Caki2 (cell line): Measurements from ENCODE around the gene TRIM37. TPM values are rescaled to one million over a fixed set of nuclear protein-coding genes. Genes with fewer than 3 reads are reported as not detected.
"Not testable (repeated sequence)": the region's sequence is repeated elsewhere in the genome, so short reads cannot be mapped to it uniquely, and the experiment has no call there.

Source experiments
- DNase-seq: peaks from one replicate; pipeline ENCODE4 v3.0.0-alpha.2; 2015; ENCODE audit warnings: low read depth
- in situ Hi-C: cut with HindIII; loops from 2 replicates; pipeline ENCODE4 v1.10.0; 2016; ENCODE audit warnings: low sequenced_read_pairs, low pct_unique_long_range_greater_than_20kb, mixed read lengths
- total RNA-seq: library from RNA; depleted of rRNA; stranded (reverse); fragments of >200 nt; shearing (Covaris generic); gene quantifications from 2 replicates; pipeline ENCODE4 v1.2.3, GENCODE V29; 2014; ENCODE audit warnings: low replicate concordance

The TRIM37 gene
- total RNA-seq, 1 experiment from 2014 or later = 17.9 TPM

DNA sequence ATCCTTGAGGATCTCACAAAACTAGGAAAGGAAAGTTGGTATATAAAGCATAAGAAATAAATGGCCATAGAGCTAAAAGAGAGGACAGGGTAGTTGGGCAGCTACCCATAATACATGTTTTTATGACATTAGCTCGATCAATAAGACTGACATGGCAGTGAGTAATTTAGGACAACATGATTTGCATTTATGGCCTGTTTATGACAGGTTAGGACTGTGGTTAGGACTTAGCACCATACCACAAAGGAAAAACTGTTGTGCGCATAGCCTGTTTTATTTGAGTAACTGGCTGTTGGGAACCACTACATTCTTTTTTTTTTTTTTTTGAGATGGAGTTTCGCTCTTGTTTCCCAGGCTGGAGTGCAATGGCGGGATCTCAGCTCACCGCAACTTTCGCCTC lies 18.0 kb upstream of the TRIM37 start:
- in situ Hi-C loops = no loop called here
- no peak for DNase-seq

DNA sequence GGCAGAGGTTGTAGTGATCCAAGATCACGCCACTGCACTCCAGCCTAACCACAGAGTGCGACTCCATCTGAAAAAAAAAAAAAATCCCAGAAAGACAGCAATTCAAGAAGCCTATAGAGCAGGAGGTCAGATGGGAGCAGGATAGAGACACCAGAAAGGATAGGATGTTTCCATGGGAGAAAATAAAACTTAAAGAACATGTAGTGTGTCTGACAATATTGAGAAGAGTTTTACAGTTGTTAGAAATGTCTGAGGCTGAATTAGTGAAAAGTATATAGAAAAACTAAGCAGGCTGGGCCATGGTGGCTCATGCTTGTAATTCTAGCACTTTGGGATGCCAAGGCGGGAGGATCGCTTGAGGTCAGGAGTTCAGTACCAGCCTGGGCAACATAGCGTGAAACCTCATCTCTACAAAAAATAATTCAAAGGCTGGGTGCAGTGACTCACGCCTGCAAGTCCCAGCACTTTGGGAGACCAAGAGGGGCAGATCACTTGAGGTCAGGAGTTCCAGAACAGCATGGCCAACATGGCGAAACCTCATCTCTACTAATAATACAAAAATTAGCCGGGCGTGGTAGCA lies 15.3 kb upstream of the TRIM37 start:
- peak; percentile 89 for DNase-seq
- in situ Hi-C loops = no loop called here

DNA sequence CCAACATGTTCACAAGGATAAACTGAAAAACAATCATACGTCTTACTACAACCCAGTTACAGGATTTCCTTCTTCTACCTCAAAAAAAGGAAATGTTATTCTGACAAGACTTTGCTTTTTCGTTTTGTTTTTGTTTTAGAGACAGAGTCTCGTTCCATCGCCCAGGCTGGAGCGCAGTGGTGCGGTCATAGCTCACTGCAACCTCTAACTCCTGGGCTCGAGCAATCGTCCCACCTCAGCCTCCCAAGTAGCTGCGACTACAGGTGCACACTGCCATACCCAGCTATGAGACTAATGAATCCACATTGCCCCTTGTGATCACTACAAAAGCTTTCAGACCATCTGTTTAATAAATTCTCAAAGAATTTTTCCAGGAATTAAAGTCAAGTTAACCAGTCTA lies 8.8 kb upstream of the TRIM37 start:
- in situ Hi-C loops = no loop called here
- DNase-seq = no peak

DNA sequence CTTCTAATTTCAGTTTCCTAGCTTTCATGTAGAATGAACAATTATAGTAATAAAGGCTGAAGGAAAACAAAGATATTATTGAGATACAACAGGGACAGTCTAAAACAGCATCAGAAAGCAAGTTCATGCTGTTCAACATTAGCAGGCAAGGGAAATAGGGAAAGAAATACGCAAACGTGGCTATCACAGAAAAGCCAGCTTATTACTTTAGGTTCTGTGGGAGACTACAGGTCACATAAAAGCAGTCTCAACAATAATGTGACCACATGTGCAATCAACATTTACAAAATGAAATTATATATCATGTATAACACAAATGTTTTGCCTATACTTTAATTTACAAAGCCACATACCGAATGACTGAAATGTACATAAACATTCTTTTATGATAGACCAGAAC lies 4.9 kb upstream of the TRIM37 start:
- in situ Hi-C loops = no loop called here
- no peak for DNase-seq

DNA sequence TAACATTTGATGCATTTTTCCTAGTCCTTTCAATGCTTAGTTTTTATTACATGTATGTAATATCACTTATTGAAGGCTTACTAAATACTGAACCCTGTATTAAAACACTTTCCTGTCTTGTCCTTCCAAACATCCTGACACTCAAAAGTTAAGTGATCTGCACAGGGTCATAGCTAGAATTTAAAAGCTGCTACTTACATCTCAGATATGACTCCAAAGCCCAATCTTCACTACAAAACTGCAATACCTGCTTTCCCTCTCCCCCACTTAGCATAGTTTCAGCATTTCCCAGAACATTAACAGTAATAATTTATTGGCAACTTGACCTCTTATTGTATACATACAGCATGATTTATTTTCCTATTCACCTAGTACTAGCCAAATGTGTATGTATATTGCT lies 4.3 kb upstream of the TRIM37 start:
- no peak for DNase-seq
- in situ Hi-C loops = no loop called here

DNA sequence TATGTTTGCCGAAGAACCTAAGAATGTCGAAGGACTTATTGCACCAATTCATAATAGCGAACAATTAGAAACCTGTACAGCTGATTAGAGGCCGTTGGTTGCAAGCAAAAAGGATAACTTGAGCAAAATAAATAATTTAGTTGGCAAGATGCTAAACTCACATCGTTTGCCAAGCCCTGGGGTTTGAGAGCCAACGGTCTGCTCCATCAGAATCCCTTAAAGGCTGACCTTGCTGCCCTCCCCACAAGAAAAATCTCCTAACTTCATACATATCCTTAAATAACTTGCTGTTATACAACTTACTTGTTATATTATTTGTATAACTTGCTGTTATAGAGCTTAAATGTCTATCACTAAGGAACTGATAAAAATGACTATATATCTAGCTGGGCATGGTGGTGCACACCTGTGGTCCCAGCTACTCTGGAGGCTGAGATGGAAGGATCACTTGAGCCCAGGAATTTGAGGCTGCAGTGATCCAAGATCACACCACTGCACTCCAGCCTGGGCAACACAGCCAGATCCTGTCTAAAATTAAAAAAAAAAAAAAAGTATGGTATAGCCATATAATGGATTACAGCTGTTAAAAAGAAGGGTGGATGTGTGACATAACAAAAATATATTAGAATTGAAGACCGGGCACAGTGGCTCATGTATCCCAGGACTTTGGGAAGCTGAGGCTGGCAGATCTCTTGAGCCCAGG lies 1.9 kb upstream of the TRIM37 start:
- in situ Hi-C loops = no loop called here
- DNase-seq = no peak

DNA sequence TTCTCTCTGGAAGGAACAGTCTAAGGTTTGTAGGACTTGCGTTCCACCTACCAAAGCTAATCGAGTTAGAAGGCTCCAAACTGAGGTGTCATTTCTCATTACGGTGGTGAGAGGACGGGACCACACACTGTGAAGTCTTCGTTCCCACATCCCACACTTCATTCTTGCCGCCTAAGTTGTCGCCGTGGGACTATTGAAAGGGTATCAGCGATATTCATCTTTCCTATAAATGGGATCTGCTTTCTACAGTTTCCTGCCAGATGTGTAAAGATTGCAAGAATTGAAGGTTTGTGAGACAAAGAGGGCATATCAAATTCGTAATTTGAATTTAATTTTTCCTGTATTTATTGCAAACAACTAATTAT lies 608 bp upstream of the TRIM37 start:
- DNase-seq = no peak
- in situ Hi-C loops = no loop called here

DNA sequence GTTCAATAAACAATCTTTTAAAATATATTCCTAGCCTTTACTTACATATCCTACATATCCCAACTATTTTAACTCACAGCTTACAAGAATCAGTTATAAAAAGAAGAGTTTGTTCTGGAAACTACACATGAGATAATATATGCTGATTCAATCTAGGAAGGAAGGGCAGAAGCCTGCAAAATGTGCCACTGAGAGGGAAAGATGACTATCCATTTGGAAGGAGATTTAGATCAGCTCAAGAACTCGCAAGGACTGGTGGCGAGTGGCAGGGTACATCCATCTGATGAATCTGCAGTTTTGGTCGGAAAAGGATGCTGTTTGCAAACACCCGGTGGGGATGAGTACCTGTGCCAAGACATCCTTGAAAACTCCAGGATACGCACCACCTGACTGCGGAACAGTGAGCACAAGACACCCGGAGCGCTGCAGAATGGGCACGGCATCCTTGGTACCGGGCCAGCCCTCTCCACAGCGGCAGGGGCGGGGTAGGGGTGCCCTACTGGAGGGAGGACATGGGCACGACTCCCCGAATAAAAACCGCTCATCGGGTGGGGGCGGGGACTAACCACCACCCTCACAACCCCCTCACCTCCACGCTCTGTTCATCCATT lies 723 bp downstream of the TRIM37 start:
- DNase-seq = no peak
- in situ Hi-C loops = no loop called here

DNA sequence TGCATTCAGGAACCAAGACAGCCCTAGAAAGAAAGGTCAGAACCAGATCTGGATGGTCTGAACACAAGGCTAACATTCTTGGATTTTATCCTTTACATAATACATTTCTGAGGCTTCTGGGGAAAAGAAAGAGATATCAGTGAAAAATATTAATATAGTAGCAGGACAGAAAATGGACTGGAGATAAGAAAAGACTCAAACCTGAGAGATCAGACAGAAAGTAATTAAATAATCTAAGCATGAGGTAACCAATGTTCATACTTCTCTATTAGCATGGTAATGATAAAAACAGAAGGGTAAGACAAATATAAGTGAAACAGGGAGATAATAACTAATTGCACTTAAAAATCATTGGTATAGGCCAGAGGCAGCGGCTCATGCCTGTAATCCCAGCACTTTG lies 5.5 kb downstream of the TRIM37 start:
- no peak for DNase-seq
- in situ Hi-C loops = no loop called here

DNA sequence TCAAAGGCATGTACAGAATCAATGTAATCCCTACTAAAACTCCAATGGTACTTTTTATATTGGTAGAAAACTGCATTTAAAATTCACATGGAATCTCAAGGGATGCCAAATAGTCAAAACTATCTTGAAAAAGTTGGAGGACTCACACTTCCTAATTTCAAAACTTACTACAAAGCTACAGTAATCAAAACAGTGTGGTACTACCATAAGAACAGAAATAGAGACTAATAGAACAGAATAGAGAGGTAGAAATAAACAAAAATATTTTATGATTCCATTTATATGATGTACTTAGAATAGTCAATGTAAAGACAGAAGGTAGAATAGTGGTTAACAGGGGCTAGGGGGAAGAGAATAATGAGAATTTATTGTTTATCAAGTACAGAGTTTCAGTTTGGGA lies 8.8 kb downstream of the TRIM37 start:
- no peak for DNase-seq
- in situ Hi-C loops = no loop called here

DNA sequence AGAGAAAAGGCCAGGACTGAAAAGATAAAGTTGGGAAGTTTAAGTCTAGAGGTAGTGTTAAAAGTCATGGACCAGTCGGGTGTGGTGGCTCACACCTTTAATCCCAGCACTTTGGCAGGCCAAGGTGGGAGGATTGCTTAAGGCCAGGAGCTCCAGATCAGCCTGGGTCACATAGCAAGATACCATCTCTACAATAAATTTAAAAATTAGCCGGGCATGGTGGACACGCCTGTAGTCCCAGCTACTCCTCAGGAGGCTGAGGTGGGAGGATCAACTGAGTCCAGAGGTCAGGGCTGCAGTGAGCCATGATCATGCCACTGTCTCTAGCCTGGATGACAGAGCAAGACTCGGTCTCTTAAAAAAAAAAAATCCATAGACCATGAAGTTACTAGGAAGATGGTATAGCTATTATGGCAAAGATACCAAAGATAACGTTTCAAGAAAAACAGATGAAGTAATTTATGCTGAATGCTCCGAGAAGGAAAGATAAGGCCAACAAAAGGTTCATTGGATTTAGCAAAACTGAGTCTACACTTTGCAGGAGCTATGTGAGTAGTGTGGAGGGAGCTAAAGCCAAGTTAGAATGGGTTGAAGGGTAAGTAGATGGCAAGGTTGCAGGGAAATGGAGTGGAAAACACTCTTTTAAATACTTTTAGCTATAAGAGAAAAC lies 11.7 kb downstream of the TRIM37 start:
- peak; percentile 98 for DNase-seq
- in situ Hi-C loops = no loop called here

DNA sequence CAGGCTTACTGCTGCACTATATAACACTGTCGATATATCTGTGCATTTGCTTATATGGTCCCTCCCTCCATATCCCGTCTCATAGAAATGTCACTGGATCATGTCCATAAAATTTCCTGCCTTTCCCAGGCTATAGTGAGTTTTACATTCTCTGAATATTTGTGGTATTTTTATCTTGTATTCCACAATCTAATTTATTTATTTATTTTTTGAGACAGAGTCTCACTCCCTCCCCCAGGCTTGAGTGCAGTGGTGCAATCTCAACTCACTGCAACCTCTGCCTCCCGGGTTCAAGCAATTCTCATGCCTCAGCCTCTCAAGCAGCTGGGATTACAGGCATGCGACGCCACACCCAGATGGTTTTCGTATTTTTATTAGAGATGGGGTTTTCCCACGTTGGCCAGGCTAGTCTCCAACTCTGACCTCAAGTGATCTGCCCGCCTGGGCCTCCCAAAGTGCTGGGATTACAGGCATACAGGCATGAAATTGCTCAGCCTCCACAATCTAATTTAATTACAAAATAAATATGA lies 12.9 kb downstream of the TRIM37 start:
- in situ Hi-C loops = no loop called here
- DNase-seq = peak; percentile 98

DNA sequence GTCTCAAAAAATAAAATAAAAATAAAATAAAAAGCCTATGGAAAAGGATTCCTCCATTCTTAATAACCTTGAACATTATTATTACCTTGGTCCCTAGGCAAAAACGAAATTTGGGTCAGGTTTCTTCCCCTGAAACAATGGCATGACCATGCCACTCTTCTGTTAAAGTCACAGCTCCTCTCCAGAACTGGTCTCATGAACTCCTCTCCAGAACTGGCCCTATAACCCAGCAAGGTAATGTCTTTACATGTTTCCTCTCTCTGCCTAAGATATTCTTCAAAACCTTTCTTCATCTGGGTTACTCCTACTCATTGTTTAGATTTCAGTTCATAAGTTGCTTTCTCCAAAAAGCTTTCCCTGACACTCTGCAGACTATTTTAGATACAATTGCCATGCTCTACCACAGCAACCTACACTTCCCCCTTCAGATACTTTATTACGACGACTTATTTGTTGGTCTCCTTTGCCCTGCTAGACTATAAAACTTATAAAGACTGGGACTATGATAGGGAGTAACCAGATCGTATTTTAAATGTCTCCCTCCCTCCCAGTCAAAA lies 13.5 kb downstream of the TRIM37 start:
- in situ Hi-C loops = no loop called here
- DNase-seq = no peak

DNA sequence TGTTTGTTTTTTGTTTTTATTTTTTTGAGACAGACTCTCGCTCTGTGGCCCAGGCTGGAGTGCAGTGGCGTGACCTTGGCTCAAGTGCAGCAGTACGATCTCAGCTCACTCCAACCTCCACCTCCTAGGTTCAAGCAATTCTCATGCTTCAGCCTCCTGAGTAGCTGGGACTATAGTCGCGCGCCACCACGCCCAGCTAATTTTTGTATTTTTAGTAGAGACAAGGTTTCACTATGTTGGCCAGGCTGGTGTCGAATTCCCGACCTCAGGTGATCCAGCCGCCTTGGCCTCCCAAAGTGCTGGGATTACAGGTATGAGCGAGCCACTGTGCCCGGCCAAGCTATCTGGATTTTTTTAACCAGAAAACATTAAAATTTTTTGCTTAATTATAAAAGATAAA lies 16.1 kb downstream of the TRIM37 start:
- in situ Hi-C loops, DNase-seq: not testable (repeated sequence)

DNA sequence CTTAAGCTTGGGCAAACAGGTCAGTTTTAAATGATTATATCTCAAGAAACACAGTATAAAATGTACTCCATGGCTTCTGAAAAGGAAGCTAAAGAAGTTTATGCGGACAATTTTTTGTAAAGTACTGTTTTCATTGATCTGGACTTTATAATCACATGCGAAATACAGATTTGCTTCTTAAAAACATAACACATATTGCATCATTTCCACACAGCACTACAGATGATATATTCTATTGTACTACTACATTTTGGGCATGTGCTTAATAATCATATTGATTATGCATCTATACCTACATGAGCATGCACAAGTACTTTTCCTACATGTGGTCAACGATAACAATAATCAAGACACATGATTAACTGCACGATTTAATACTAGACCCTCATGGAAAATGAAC lies 22.5 kb downstream of the TRIM37 start:
- DNase-seq = no peak

DNA sequence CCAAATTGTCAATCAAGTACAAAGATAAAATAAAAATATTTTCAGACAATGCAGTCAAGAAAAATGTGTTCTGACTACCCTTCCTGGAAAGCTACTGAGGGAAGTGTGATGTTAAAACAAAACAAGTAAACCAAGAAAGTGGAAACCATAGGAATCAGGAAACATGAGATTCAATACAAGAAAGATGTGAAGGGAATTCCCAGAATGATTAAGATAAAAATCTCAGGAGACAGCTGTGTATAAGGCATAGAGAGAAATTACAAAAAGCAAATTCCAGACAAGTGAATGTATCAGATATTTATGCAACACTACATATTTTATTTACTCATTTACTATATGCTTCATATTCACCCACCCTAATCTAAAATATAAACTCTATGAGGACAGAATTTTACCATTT lies 32.2 kb downstream of the TRIM37 start:
- in situ Hi-C loops = no loop called here
- DNase-seq = peak; percentile 25

More for the DNA sequence above, 22.5 kb downstream of the TRIM37 start:
- in situ Hi-C loops = no loop called here

DNA sequence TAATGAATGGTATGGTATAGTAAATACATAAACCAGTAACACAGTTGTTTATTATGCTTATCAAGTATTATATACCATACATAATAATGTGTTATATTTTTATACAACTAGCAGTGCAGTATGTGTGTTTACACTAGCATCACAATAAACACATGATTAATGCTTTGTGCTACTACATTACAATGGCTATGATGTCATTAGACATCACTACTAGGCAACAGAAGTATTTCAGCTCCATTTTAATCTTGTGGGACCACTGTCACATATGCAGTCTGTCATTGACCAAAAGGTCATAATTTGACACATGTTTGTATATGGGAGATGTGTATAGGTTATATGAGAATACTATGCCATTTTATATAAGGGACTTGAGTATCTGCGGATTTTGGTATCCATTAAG lies 32.7 kb downstream of the TRIM37 start:
- DNase-seq = no peak
- in situ Hi-C loops = no loop called here

DNA sequence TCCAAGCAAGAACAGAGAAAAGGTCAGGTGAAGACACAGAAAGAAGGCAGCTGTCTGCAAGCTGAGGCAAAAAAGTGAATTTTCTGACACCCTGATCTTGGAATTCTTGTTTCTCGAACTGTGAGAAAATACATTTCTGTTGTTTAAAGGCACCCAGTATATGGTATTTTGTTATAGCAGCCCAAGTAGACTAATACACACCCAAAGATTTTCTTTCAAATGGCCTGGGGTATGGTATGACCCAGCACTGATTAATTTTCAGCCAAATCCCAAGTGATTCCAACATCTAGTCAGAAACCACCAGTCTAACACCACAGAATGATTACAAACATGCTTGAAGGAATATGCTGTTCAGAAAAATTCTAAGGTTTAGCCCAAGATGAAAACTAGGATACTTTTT lies 36.8 kb downstream of the TRIM37 start:
- in situ Hi-C loops = no loop called here

DNA sequence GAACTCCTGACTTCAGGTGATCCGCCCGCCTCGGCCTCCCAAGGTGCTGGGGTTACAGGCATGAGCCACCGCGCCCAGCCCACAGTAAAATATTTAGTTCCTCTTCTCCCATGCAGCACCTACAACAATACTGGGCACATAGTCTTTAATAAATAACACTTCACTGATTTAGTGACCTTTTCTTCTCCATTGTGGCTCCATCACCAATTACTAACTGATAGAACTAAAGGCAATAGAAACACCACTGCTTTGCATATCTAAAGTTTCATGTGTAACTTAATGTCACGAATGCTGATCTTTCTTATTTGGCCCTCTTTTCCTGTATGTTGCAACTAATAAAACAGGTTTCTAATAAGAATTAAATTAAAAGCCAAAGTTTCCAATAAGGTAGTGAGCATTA lies 38.9 kb downstream of the TRIM37 start:
- in situ Hi-C loops = no loop called here

More for the DNA sequence above, 36.8 kb downstream of the TRIM37 start:
- no peak for DNase-seq

More for the DNA sequence above, 38.9 kb downstream of the TRIM37 start:
- no peak for DNase-seq
